ENCODE results near the gene LGI1. TPM values are rescaled to one million over a fixed set of nuclear protein-coding genes. Genes with fewer than 3 reads are reported as not detected.

LGI1 gene
- 17.8 TPM for polyA plus RNA-seq (2013, experiment 1 of 2)
- polyA plus RNA-seq (2013, experiment 2 of 2) = 30.6 TPM

- Histone ChIP-seq H3K9me3 (ENCODE audit: insufficient read depth, low read depth, low read length) (no peaks in the 10 kb centered on the region), H3K4me1 (ENCODE audit: insufficient read depth, low read length) (peaks cover 74% of the 10 kb centered on the region), H3K9ac (ENCODE audit: low read depth, low read length) (peak within 1 kb of the TSS; percentile 53; the same call in 1 of the 2 replicates), H3K36me3 (ENCODE audit: insufficient read depth, low read length) (peaks cover under 1% of the 10 kb centered on the region; the same call in 1 of the 2 replicates), H3K27ac (ENCODE audit: low read depth, low read length) (peak within 1 kb of the TSS; percentile 46; the same call in 1 of the 2 replicates), H3K27me3 (ENCODE audit: insufficient read depth, low read length) (peaks cover 9% of the 10 kb centered on the region), H3K4me3 (ENCODE audit: low read length) (peak within 1 kb of the TSS; percentile 52; the same call in 1 of the 2 replicates)
- WGBS = 42% methylated on average over 16 of the region's 16 CpGs
Measured at GRCh38 chr10:93757801-93758507, at the start of gene LGI1. TSS of gene LGI1 (plus strand) at chr10:93757936. CDS start at chr10:93758145, 209 bp downstream.

GRCh38 chr10:93710333-93710909 lies 47.3 kb upstream of the LGI1 start:
- H3K27me3 ChIP-seq (ENCODE audit: insufficient read depth, low read length) = no peaks in the 10 kb centered on the region

GRCh38 chr10:93711891-93712290 lies 45.8 kb upstream of the LGI1 start:
- no peak overlapping the region for H3K27ac ChIP-seq (ENCODE audit: low read depth, low read length)

More at GRCh38 chr10:93710333-93710909, 47.3 kb upstream of the LGI1 start:
- Histone ChIP-seq H3K9ac (ENCODE audit: low read depth, low read length) (no peak overlapping the region), H3K9me3 (ENCODE audit: insufficient read depth, low read depth, low read length) (no peaks in the 10 kb centered on the region), H3K4me3 (ENCODE audit: low read length) (no peak overlapping the region), H3K27ac (ENCODE audit: low read depth, low read length) (no peak overlapping the region), H3K4me1 (ENCODE audit: insufficient read depth, low read length) (no peaks in the 10 kb centered on the region), H3K36me3 (ENCODE audit: insufficient read depth, low read length) (no peaks in the 10 kb centered on the region)
- 91% methylated on average over 5 of the region's 5 CpGs for WGBS

GRCh38 chr10:93712593-93712992 lies 45.1 kb upstream of the LGI1 start:
- Histone ChIP-seq H3K36me3 (ENCODE audit: insufficient read depth, low read length) (no peaks in the 10 kb centered on the region), H3K9me3 (ENCODE audit: insufficient read depth, low read depth, low read length) (no peaks in the 10 kb centered on the region), H3K27me3 (ENCODE audit: insufficient read depth, low read length) (no peaks in the 10 kb centered on the region), H3K27ac (ENCODE audit: low read depth, low read length) (no peak overlapping the region), H3K4me1 (ENCODE audit: insufficient read depth, low read length) (peaks cover 5% of the 10 kb centered on the region), H3K4me3 (ENCODE audit: low read length) (no peak overlapping the region), H3K9ac (ENCODE audit: low read depth, low read length) (no peak overlapping the region)
- WGBS = 87% methylated on average over 2 of the region's 2 CpGs

More at GRCh38 chr10:93711891-93712290, 45.8 kb upstream of the LGI1 start:
- WGBS = 79% methylated on average over 3 of the region's 3 CpGs
- no peaks in the 10 kb centered on the region for H3K9me3 ChIP-seq (ENCODE audit: insufficient read depth, low read depth, low read length)
- H3K4me1 ChIP-seq (ENCODE audit: insufficient read depth, low read length) = peaks cover 2% of the 10 kb centered on the region
- no peak overlapping the region for H3K4me3 ChIP-seq (ENCODE audit: low read length)
- H3K27me3 ChIP-seq (ENCODE audit: insufficient read depth, low read length) = no peaks in the 10 kb centered on the region
- no peak overlapping the region for H3K9ac ChIP-seq (ENCODE audit: low read depth, low read length)
- H3K36me3 ChIP-seq (ENCODE audit: insufficient read depth, low read length) = no peaks in the 10 kb centered on the region

GRCh38 chr10:93715345-93715744 lies 42.4 kb upstream of the LGI1 start:
- WGBS = 93% methylated on average over 5 of the region's 5 CpGs
- H3K27ac ChIP-seq (ENCODE audit: low read depth, low read length) = no peak overlapping the region
- no peaks in the 10 kb centered on the region for H3K9me3 ChIP-seq (ENCODE audit: insufficient read depth, low read depth, low read length)
- H3K9ac ChIP-seq (ENCODE audit: low read depth, low read length) = no peak overlapping the region
- peaks cover 16% of the 10 kb centered on the region for H3K4me1 ChIP-seq (ENCODE audit: insufficient read depth, low read length)
- H3K36me3 ChIP-seq (ENCODE audit: insufficient read depth, low read length) = no peaks in the 10 kb centered on the region
- no peak overlapping the region for H3K4me3 ChIP-seq (ENCODE audit: low read length)
- H3K27me3 ChIP-seq (ENCODE audit: insufficient read depth, low read length) = no peaks in the 10 kb centered on the region

- Histone ChIP-seq H3K4me3 (ENCODE audit: low read length) (no peak overlapping the region), H3K27me3 (ENCODE audit: insufficient read depth, low read length) (no peaks in the 10 kb centered on the region), H3K9me3 (ENCODE audit: insufficient read depth, low read depth, low read length) (no peaks in the 10 kb centered on the region), H3K36me3 (ENCODE audit: insufficient read depth, low read length) (no peaks in the 10 kb centered on the region), H3K4me1 (ENCODE audit: insufficient read depth, low read length) (peaks cover 16% of the 10 kb centered on the region), H3K9ac (ENCODE audit: low read depth, low read length) (no peak overlapping the region), H3K27ac (ENCODE audit: low read depth, low read length) (no peak overlapping the region)
- no CpG with 5 or more reads among the region's 1 CpG for WGBS
Measured at GRCh38 chr10:93716766-93717165, 41.0 kb upstream of the LGI1 start.

GRCh38 chr10:93718937-93719725 lies 38.6 kb upstream of the LGI1 start:
- 84% methylated on average over 7 of the region's 8 CpGs for WGBS
- Histone ChIP-seq H3K27me3 (ENCODE audit: insufficient read depth, low read length) (no peaks in the 10 kb centered on the region), H3K9me3 (ENCODE audit: insufficient read depth, low read depth, low read length) (no peaks in the 10 kb centered on the region), H3K9ac (ENCODE audit: low read depth, low read length) (no peak overlapping the region), H3K4me3 (ENCODE audit: low read length) (no peak overlapping the region), H3K27ac (ENCODE audit: low read depth, low read length) (peak overlapping the region; percentile 28; the same call in 1 of the 2 replicates), H3K36me3 (ENCODE audit: insufficient read depth, low read length) (no peaks in the 10 kb centered on the region), H3K4me1 (ENCODE audit: insufficient read depth, low read length) (peaks cover 16% of the 10 kb centered on the region)

GRCh38 chr10:93719901-93720300 lies 37.8 kb upstream of the LGI1 start:
- Histone ChIP-seq H3K9me3 (ENCODE audit: insufficient read depth, low read depth, low read length) (no peaks in the 10 kb centered on the region), H3K36me3 (ENCODE audit: insufficient read depth, low read length) (no peaks in the 10 kb centered on the region), H3K4me3 (ENCODE audit: low read length) (no peak overlapping the region), H3K27me3 (ENCODE audit: insufficient read depth, low read length) (no peaks in the 10 kb centered on the region), H3K4me1 (ENCODE audit: insufficient read depth, low read length) (peaks cover 16% of the 10 kb centered on the region), H3K9ac (ENCODE audit: low read depth, low read length) (no peak overlapping the region), H3K27ac (ENCODE audit: low read depth, low read length) (no peak overlapping the region)
- WGBS = 83% methylated on average over 3 of the region's 3 CpGs

- H3K4me1 ChIP-seq (ENCODE audit: insufficient read depth, low read length) = peaks cover 10% of the 10 kb centered on the region; the same call in 1 of the 2 replicates
- H3K9ac ChIP-seq (ENCODE audit: low read depth, low read length) = no peak overlapping the region
- no peak overlapping the region for H3K4me3 ChIP-seq (ENCODE audit: low read length)
- H3K27ac ChIP-seq (ENCODE audit: low read depth, low read length) = no peak overlapping the region
- no peaks in the 10 kb centered on the region for H3K36me3 ChIP-seq (ENCODE audit: insufficient read depth, low read length)
- H3K9me3 ChIP-seq (ENCODE audit: insufficient read depth, low read depth, low read length) = no peaks in the 10 kb centered on the region
- H3K27me3 ChIP-seq (ENCODE audit: insufficient read depth, low read length) = no peaks in the 10 kb centered on the region
Measured at GRCh38 chr10:93722550-93722949, 35.2 kb upstream of the LGI1 start.

GRCh38 chr10:93723153-93723552 lies 34.6 kb upstream of the LGI1 start:
- H3K9me3 ChIP-seq (ENCODE audit: insufficient read depth, low read depth, low read length) = no peaks in the 10 kb centered on the region
- no peak overlapping the region for H3K4me3 ChIP-seq (ENCODE audit: low read length)
- H3K4me1 ChIP-seq (ENCODE audit: insufficient read depth, low read length) = peaks cover 10% of the 10 kb centered on the region; the same call in 1 of the 2 replicates
- no peaks in the 10 kb centered on the region for H3K36me3 ChIP-seq (ENCODE audit: insufficient read depth, low read length)
- H3K27me3 ChIP-seq (ENCODE audit: insufficient read depth, low read length) = no peaks in the 10 kb centered on the region
- H3K27ac ChIP-seq (ENCODE audit: low read depth, low read length) = no peak overlapping the region
- WGBS = 82% methylated on average over 1 of the region's 2 CpGs
- H3K9ac ChIP-seq (ENCODE audit: low read depth, low read length) = no peak overlapping the region

- Histone ChIP-seq H3K27ac (ENCODE audit: low read depth, low read length) (no peak overlapping the region), H3K9ac (ENCODE audit: low read depth, low read length) (no peak overlapping the region), H3K4me1 (ENCODE audit: insufficient read depth, low read length) (no peaks in the 10 kb centered on the region), H3K27me3 (ENCODE audit: insufficient read depth, low read length) (no peaks in the 10 kb centered on the region), H3K36me3 (ENCODE audit: insufficient read depth, low read length) (no peaks in the 10 kb centered on the region), H3K4me3 (ENCODE audit: low read length) (no peak overlapping the region), H3K9me3 (ENCODE audit: insufficient read depth, low read depth, low read length) (no peaks in the 10 kb centered on the region)
- WGBS = 95% methylated on average over 1 of the region's 1 CpG
Measured at GRCh38 chr10:93726024-93726423, 31.7 kb upstream of the LGI1 start.
